HG02938 (cell line): ENCODE results near the gene SETD4.
"Not testable (repeated sequence)": the region's sequence is repeated elsewhere in the genome, so short reads cannot be mapped to it uniquely, and the experiment has no call there.

Experiments
- ATAC-seq: cut with Tn5 transposase; IDR thresholded peaks from one replicate; pipeline ENCODE4 v1.9.1; 2021; ENCODE audit warnings: mild to moderate bottlenecking, moderate library complexity; ENCODE audit not compliant: unreplicated experiment

The SETD4 gene

DNA sequence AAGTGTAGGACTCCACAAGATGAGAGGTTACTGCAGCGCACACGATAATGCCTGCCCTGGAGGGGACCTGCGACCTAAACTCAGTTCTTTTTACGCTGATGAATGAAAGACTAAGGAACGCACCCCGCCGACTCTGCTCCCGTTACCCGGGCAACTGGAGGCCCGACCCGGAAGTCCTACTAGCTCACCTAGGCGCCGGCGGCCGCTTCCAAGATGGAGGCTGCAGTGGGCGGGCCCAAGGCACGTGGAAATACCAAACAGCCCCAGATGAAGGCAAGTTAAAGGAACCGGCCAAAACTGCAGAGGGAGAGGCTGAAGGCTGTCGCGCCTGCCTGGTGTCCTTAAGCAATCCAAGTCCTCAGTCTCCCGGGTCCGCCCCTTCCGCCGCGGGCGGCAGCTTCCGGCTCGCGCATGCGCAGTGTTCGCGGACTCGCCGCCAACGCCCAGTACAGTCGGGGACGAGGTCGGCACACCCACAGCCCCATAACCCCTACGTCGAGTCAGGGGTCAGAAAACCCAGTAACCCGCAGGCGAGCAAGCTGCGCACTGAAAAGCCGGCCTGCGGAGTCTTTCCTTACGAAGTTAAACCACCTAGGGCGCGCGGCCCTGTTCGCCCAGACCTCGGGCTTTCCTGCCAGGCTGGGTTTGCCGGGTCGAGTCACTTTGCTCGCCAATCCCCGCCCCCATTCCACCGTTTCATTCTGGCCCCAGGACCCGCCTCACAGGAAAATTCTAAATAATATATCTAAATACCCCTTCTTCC is at the start of gene SETD4:
Gene SETD4, minus strand, starts transcription at position 368 of the 763 bp plus-strand sequence. CDS start 1,638 bp downstream, outside the sequence.
- ATAC-seq: peak; percentile 80

DNA sequence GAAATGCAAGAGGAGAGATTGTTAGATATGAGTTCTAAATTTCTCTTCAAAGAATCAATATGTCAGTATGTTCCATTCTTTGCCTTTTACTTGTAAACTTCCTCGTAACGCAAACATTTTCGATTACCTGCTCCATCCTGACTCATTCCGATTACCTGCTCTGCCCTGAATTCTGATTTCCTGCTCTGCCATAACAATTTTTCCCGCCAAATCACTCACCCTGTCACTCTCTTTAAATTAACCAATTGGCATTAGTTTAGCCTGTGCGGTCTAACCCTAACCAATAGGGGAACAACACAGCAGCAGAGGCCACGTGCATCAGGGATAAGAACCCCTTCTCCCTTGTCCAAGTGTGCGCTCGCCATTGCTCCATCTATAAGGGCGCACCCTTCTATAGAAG is 49.5 kb upstream of the SETD4 start:
- no peak for ATAC-seq

GRCh38 chr21:36105327-36105842 is 45.1 kb upstream of the SETD4 start:
- no peak for ATAC-seq

- no peak for ATAC-seq
Observed at GRCh38 chr21:36104317-36105300, 44.3 kb upstream of the SETD4 start.

- no peak for ATAC-seq
Observed at GRCh38 chr21:36103434-36103833, 43.1 kb upstream of the SETD4 start.

DNA sequence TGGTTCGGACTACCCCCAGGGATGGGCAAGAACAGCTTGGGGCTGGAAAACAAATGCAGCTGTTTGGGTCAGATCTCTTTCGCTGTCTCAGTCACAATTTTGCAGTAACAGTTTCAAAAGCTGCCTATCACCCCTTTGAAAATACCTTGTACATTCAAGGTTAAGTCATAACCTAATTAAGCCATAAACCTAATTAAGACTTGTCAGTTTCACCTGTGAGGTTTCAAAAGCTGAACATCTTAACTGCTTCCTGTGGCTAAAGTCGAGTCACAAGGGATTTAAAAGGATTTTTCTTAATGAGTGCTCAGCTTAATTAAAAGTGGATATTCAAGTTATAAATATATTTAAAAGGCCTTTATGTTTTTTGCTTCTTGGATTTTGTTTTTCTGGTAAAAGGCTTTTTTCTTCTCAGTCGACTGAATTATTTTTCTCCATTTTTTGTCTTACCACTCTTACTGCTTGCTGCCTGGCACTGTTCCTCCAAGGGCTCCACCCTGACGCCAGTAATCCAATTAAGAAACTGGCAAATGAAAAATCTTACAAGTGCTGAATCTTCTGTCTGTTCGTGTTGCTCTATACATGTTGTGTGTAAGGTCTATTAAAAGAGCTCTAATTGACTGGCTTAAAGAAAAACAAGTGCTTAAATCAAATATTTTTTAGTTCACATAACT is 40.8 kb upstream of the SETD4 start:
- ATAC-seq: no peak

GRCh38 chr21:36099695-36100211 is 39.4 kb upstream of the SETD4 start:
- ATAC-seq: not testable (repeated sequence)

- no peak for ATAC-seq
Observed at GRCh38 chr21:36099000-36099399, 38.7 kb upstream of the SETD4 start.

GRCh38 chr21:36098182-36098532 is 37.8 kb upstream of the SETD4 start:
- no peak for ATAC-seq

DNA sequence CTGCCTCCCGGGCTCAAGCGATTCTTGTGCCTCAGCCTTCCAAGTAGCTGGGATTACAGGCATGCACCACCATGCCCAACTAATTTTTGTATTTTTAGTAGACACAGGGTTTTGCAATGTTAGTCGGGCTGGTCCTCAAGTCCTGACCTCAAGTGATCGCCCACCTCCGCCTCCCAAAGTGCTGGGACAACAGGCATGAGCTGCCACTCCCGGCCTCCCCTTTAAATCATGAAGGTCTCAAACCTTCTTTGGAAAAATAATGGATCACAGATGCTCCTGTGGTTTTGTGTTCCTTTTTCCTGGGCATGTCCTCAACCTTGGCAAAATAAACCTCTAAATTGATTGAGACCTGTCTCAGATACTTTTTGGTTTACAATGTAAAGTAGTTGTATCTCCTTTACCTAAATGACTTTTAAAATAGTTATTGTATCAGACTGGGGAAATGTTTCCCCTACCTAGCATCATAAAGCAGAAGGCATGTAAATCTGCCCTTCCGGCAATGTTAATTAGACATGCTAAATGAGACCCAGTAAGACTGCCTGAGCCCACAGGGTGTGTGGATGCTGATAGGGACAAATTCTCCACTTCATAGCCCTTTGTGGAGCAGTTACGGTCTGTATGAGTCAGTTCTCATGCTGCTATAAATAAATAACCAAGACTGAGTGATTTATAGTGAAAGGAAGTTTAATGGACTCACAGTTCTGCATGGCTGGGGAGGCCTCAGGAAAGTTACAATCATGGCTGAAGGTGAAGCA is 37.3 kb upstream of the SETD4 start:
- ATAC-seq: peak; percentile 83

DNA sequence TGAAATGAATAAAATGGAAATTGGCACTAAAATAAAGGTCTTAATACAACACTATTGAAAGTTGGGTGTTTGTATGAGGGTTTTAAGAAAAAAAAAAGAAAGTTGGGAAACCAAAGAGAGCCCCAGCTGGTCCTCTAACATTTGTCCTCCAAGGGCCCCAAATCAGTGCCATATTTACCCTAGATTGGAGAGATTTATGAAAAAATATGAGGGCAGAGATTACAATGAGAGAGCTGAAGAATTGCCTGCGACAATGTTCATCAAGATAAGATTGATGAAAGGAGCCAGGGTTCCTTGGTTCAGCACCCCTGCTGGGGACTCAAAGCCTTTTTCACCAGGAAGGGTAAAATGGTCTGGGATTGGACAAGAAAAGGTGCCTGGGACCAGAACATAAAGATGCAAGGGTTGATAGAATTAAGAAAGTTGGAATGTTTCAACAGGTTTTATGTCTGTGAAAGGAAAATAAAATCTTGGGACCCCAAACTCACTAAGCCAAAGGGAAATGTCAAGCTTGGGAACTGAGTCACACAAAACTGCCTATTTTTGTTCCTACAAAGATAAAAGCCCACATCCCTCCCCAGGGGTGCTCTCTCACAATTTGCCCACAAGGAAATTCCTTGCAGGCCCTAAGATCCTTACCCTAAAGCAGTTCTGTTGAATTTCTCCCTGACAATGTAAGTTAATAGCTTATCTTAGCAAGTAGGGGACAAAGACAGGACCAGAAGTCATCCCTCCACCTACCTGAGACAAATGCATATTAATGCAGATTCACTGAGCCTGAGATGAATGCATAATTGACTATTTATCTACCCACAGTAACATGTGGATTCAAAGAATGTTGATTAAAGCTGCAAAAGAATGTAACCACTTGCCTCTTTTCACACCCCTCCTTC is 36.3 kb upstream of the SETD4 start:
- ATAC-seq: no peak

DNA sequence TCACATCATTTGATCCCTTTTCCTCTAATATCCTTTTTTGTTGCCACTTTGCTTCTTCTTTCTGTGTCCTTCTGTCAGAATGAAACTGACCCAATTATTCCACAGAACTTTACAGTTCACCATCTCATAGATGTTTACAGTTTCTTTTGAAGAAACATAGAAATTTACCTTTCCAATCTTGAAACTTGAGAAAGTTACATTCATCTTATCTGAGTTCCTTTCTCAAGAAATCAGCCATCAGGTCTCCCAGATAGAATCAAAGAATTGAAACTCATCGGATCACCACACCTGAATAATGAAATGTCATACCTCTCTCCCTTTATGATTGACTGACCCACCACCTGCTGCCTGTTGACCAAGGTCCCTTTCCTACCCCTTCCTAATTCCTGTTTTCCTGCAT is 33.2 kb upstream of the SETD4 start:
- no peak for ATAC-seq

GRCh38 chr21:36092681-36093080 is 32.4 kb upstream of the SETD4 start:
- no peak for ATAC-seq

GRCh38 chr21:36089946-36090345 is 29.6 kb upstream of the SETD4 start:
- no peak for ATAC-seq

DNA sequence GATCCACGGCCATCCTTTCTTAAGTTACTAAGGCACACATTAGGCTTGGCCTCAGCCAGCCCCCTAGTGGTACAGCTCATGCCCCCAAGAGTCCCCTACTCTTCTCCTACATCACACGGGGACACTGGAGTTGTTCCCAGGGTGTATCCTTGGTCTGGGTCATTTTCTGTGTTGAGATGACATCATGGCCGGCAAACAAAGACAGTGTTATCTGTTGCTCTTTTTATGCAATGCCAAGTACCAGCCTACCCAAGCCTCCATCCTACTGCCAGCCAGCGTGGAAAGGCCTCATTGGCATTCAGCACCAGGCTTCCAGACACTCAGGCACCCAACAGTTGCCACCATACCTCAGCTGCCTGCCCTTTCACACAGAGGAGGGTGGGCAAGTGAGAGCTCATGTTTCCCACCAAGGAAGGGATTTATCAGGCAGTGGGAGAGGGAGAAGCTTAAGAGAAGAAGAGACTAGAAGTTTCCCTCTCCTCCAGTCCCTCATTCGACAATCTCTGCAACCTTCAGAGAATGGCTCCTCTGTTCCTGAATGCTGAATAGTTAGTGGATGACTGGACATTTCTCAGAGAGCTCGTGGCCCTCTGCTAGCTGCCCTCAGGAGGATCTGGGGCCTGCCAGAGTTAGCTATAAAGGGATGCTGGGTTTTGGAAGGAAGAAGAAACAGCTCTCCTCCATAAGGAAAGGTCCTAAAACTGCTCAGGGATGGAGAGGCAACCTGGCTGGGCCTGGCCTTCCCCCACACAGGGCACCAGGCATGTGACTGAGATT is 27.2 kb upstream of the SETD4 start:
- ATAC-seq: no peak

- ATAC-seq: no peak
Observed at GRCh38 chr21:36082237-36082664, 21.9 kb upstream of the SETD4 start.

GRCh38 chr21:36080386-36080785 is 20.1 kb upstream of the SETD4 start:
- ATAC-seq: no peak

DNA sequence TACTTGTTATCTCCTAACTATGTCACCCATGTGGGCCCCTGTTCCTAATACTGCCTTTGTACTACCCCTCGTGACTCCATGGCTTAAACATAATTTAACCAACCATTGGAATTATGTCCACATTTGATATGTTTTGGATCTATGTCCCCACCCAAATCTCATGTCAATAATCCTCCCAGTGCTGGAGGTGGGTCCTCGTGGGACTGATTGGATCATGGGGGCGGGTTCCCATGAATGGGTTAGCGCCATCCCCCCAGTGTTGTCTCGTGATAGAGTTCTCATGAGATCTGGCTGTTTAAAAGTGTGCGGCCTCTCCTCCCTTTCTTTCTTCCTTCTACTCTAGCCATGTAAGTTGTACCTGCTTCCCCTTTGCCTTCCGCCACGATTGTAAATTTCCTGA is 19.3 kb upstream of the SETD4 start:
- ATAC-seq: no peak
